ENCODE results near the gene ZDHHC11B.

DNA sequence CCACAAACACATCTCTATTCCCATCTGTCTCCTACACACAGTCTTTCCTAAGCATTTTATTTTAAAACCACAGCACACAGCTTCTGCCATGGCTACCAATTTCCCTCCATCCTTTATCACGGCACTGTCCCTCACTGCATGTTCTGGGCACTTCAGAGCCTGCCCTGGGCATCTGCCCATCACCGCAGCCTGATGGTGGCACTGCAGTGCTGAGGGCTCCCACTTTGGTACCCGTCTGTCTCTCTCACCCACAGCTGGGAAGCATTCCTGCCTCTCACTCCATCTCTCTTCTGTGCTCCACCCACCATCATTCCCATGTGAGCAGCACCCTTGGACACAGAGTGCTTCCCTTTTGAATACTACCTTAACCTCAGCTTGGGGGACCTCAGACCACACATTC is 34.5 kb upstream of the ZDHHC11B start:
- TF ChIP-seq, protein P1, sequence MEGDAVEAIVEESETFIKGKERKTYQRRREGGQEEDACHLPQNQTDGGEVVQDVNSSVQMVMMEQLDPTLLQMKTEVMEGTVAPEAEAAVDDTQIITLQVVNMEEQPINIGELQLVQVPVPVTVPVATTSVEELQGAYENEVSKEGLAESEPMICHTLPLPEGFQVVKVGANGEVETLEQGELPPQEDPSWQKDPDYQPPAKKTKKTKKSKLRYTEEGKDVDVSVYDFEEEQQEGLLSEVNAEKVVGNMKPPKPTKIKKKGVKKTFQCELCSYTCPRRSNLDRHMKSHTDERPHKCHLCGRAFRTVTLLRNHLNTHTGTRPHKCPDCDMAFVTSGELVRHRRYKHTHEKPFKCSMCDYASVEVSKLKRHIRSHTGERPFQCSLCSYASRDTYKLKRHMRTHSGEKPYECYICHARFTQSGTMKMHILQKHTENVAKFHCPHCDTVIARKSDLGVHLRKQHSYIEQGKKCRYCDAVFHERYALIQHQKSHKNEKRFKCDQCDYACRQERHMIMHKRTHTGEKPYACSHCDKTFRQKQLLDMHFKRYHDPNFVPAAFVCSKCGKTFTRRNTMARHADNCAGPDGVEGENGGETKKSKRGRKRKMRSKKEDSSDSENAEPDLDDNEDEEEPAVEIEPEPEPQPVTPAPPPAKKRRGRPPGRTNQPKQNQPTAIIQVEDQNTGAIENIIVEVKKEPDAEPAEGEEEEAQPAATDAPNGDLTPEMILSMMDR (IDR thresholded peaks at IDR 0.05) = no peak
- TF ChIP-seq POLR2A (IDR thresholded peaks at IDR 0.05) = no peak
